Parathyroid adenoma (tissue), 2 donors: ENCODE results near the gene GRIK3.

ENCODE experiments used
- H2AFZ ChIP-seq: fragments of 300-600 bp; sonication (generic); one replicate; pipeline ENCODE4 v1.7.0; 2017; ENCODE audit warnings: antibody characterized with exemption, mild to moderate bottlenecking
- H3K27ac ChIP-seq: fragments of 300-600 bp; sonication (generic); one replicate; pipeline ENCODE4 v1.7.0; 2017
- H3K27me3 ChIP-seq: fragments of 300-600 bp; sonication (generic); one replicate; pipeline ENCODE4 v1.7.0; 2017; ENCODE audit warnings: low read length; ENCODE audit not compliant: control insufficient read depth, insufficient read depth
- H3K36me3 ChIP-seq: fragments of 300-600 bp; sonication (generic); one replicate; pipeline ENCODE4 v1.7.0; 2017; ENCODE audit warnings: low read length; ENCODE audit not compliant: control insufficient read depth, insufficient read depth
- H3K4me1 ChIP-seq: fragments of 300-600 bp; sonication (generic); one replicate; pipeline ENCODE4 v1.7.0; 2017; ENCODE audit warnings: control low read depth
- H3K4me2 ChIP-seq: fragments of 300-600 bp; sonication (generic); one replicate; pipeline ENCODE4 v1.7.0; 2017; ENCODE audit warnings: low read length
- H3K4me3 ChIP-seq: fragments of 300-600 bp; sonication (generic); one replicate; pipeline ENCODE4 v1.7.0; 2017; ENCODE audit warnings: low read depth, low read length
- H3K79me2 ChIP-seq: fragments of 300-600 bp; sonication (generic); one replicate; pipeline ENCODE4 v1.7.0; 2017; ENCODE audit warnings: control low read depth
- H3K9ac ChIP-seq: fragments of 300-600 bp; sonication (generic); one replicate; pipeline ENCODE4 v1.7.0; 2017; ENCODE audit warnings: mild to moderate bottlenecking
- H3K9me3 ChIP-seq: fragments of 300-600 bp; sonication (generic); one replicate; pipeline ENCODE4 v1.7.0; 2017; ENCODE audit warnings: low read length; ENCODE audit not compliant: control insufficient read depth
- TF ChIP-seq, protein P1 (sequence below): fragments of 300-600 bp; sonication (generic); IDR thresholded peaks from one replicate; pipeline ENCODE4 v1.7.0; 2017; ENCODE audit warnings: antibody characterized with exemption, mild to moderate bottlenecking
- donor health status: primary hyperparathyroidism.

The GRIK3 gene

DNA sequence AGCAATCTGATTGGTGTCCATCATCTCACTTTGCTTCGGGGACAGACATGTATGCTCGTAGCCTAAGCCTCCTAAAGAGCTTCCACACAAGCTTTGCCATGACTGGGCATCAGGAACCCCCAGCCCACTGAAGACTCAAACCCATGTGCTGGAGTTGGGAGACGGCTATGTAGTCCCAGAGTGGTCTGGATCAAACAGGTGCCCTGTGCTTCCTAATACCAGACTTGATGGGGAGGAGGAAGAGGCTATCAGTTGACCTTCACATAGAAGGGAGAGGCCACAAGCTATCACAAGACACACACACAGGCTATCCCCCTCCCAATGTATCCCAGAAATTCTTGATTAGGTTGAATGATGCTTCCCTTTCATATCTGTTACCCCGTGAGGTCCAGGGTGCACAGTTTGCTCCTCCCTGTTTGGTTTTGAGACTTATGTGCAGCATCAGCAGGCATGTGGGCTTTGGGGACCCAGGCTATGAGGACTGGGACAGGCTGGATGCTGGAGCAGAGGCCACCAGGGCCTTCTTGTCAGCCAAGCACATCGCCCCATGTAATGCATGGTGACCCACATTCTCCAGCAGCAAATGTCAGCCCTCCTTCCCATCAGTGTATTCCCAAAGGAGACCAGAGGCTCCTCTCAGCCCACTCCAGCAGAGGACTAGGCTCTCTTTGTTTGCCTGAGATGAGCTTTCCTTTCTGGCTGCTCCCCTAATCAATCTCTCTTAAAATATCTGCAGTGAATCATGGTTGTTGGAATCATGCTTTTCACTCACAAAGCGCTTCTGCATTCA, 159.8 kb downstream of the GRIK3 start:
- no peaks in the 10 kb centered on the region for H3K36me3 ChIP-seq
- H3K27me3 ChIP-seq: no peaks in the 10 kb centered on the region
- H3K9ac ChIP-seq: no peak overlapping the region
- no peaks in the 10 kb centered on the region for H3K9me3 ChIP-seq
- H3K4me3 ChIP-seq: no peak overlapping the region
- TF ChIP-seq, protein P1, sequence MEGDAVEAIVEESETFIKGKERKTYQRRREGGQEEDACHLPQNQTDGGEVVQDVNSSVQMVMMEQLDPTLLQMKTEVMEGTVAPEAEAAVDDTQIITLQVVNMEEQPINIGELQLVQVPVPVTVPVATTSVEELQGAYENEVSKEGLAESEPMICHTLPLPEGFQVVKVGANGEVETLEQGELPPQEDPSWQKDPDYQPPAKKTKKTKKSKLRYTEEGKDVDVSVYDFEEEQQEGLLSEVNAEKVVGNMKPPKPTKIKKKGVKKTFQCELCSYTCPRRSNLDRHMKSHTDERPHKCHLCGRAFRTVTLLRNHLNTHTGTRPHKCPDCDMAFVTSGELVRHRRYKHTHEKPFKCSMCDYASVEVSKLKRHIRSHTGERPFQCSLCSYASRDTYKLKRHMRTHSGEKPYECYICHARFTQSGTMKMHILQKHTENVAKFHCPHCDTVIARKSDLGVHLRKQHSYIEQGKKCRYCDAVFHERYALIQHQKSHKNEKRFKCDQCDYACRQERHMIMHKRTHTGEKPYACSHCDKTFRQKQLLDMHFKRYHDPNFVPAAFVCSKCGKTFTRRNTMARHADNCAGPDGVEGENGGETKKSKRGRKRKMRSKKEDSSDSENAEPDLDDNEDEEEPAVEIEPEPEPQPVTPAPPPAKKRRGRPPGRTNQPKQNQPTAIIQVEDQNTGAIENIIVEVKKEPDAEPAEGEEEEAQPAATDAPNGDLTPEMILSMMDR: no peak
- H3K79me2 ChIP-seq: no peaks in the 10 kb centered on the region
- no peak overlapping the region for H2AFZ ChIP-seq
- H3K4me2 ChIP-seq: no peak overlapping the region
- H3K27ac ChIP-seq: no peak overlapping the region
- H3K4me1 ChIP-seq: no peaks in the 10 kb centered on the region

- no peaks in the 10 kb centered on the region for H3K79me2 ChIP-seq
- TF ChIP-seq, protein P1: no peak
- H2AFZ ChIP-seq: no peak overlapping the region
- H3K27ac ChIP-seq: no peak overlapping the region
- H3K4me2 ChIP-seq: no peak overlapping the region
- H3K9me3 ChIP-seq: no peaks in the 10 kb centered on the region
- H3K27me3 ChIP-seq: no peaks in the 10 kb centered on the region
- H3K4me1 ChIP-seq: no peaks in the 10 kb centered on the region
- H3K36me3 ChIP-seq: no peaks in the 10 kb centered on the region
- no peak overlapping the region for H3K4me3 ChIP-seq
- no peak overlapping the region for H3K9ac ChIP-seq
These were observed 161.5 kb downstream of the GRIK3 start for GRCh38 chr1:36872858-36873257.

GRCh38 chr1:36872126-36872754, 162.1 kb downstream of the GRIK3 start:
- no peaks in the 10 kb centered on the region for H3K36me3 ChIP-seq
- H3K4me2 ChIP-seq: no peak overlapping the region
- H3K27me3 ChIP-seq: no peaks in the 10 kb centered on the region
- no peak overlapping the region for H3K27ac ChIP-seq
- no peak overlapping the region for H2AFZ ChIP-seq
- H3K79me2 ChIP-seq: no peaks in the 10 kb centered on the region
- H3K9me3 ChIP-seq: no peaks in the 10 kb centered on the region
- TF ChIP-seq, protein P1: no peak
- no peak overlapping the region for H3K9ac ChIP-seq
- no peak overlapping the region for H3K4me3 ChIP-seq
- H3K4me1 ChIP-seq: no peaks in the 10 kb centered on the region

DNA sequence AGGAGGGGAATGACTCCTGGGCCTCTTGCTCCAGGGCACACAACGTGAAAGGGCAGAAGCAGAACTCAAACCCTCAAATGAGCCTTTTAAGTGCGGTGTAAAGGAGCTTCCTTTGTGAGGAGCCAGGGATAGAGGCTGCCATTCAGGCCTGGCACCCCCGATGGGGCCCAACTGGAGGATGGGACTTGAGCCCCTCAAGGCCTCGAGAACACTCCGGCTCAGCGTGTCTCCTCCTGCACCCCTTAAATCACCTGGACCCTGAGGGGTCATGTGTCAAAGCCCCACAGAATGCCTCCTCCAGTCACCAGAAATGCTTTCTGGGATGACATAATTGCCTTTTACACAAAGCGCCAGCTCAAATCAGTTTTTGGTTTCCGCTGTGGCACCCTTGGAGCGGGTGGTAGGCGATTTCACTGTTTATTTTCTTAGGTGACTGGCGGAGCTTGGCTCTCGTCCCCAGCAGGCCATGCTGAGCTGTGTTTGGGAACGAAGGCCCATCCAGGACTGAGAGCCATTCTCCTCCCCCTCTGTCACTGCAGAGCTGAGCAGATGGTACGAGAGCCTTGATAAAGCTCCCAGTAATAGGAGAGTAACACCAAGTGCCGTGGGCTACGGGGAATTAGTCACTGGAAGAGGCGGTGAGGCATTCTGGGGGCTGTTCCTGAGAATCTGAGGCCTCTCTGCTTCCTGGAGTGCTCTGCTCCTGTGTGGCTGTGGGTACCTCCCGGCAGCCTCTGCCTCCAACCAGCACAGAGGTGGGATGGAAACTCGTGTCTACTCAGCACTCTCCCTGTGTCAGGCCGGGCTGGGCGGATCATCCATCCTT, 163.0 kb downstream of the GRIK3 start:
- Histone ChIP-seq H3K36me3 (no peaks in the 10 kb centered on the region), H3K27ac (no peak overlapping the region), H3K9ac (no peak overlapping the region), H3K4me1 (no peaks in the 10 kb centered on the region), H3K79me2 (no peaks in the 10 kb centered on the region), H2AFZ (no peak overlapping the region), H3K4me3 (no peak overlapping the region), H3K27me3 (no peaks in the 10 kb centered on the region), H3K4me2 (no peak overlapping the region), H3K9me3 (no peaks in the 10 kb centered on the region)
- TF ChIP-seq, protein P1: no peak
